Gastroesophageal sphincter (tissue), 4 donors: ENCODE measurements around the gene TAF11. TPM values are rescaled to one million over a fixed set of nuclear protein-coding genes. Genes with fewer than 3 reads are reported as not detected.

Source experiments
- ATAC-seq: fragments of 150-250 bp; one replicate; pipeline ENCODE4 v1.9.1; 2016; ENCODE audit warnings: mild to moderate bottlenecking, moderate library complexity
- H3K27ac ChIP-seq, 4 donors: fragments of 200-600 bp; sonication (generic) in 3 of 4; 1 replicate in 3 of 4; 2 replicates in 1 of 4; pipeline ENCODE4 v1.5.1; 2016 to 2019
- H3K27me3 ChIP-seq: fragments of 200-600 bp; sonication (generic); one replicate; pipeline ENCODE4 v1.5.1; 2019
- H3K36me3 ChIP-seq, 2 donors: fragments of 200-600 bp; sonication (generic); one replicate each; pipeline ENCODE4 v1.5.1; 2019; ENCODE audit warnings: control low read depth in 1 of 2
- H3K4me1 ChIP-seq, 3 donors: fragments of 200-600 bp; sonication (generic); 1 replicate in 2 of 3; 2 replicates in 1 of 3; pipeline ENCODE4 v1.5.1; 2016 to 2019; ENCODE audit warnings: control low read depth in 2 of 3
- H3K4me3 ChIP-seq, 2 donors: fragments of 200-600 bp; sonication (generic); one replicate each; pipeline ENCODE4 v1.5.1; 2019; ENCODE audit warnings: mild to moderate bottlenecking in 1 of 2, moderate library complexity in 1 of 2
- H3K9me3 ChIP-seq, 3 donors: fragments of 200-600 bp; sonication (generic); one replicate each; pipeline ENCODE4 v1.5.1; 2017 to 2019; ENCODE audit warnings: control low read depth in 2 of 3
- CTCF ChIP-seq, 4 experiments: fragments of 200-600 bp in 2 of 4; fragments of 450-650 bp in 2 of 4; sonication (generic) in 1 of 4; IDR thresholded peaks; one replicate each; pipeline ENCODE4 v1.5.1; 2017 to 2019; ENCODE audit warnings: antibody characterized with exemption in 4 of 4, mild to moderate bottlenecking in 2 of 4, moderate library complexity in 2 of 4
- EP300 ChIP-seq: sonication (generic); formaldehyde crosslinking; IDR thresholded peaks from one replicate; pipeline ENCODE4 v1.6.1; 2017; ENCODE audit warnings: antibody characterized with exemption, mild to moderate bottlenecking
- POLR2A ChIP-seq, 2 donors: fragments of 450-650 bp; IDR thresholded peaks; one replicate each; pipeline ENCODE4 v1.6.1; 2017; ENCODE audit warnings: antibody characterized with exemption in 2 of 2, mild to moderate bottlenecking in 2 of 2, moderate library complexity in 1 of 2
- POLR2AphosphoS5 ChIP-seq: sonication (generic); formaldehyde crosslinking; IDR thresholded peaks from one replicate; pipeline ENCODE4 v1.6.1; 2017; ENCODE audit warnings: antibody characterized with exemption
- WGBS, 2 donors: methylation state at CpG; one replicate each; pipeline ENCODE4 v1.1.5; 2018; ENCODE audit warnings: low coverage in 1 of 2; 5-methylcytosine and 5-hydroxymethylcytosine counted together
- total RNA-seq, 4 donors: library from RNA; depleted of rRNA; stranded (reverse); fragments of >200 nt; gene quantifications; one replicate each; pipeline ENCODE4 v1.1.0, GENCODE V29; 2016

Gene TAF11
- total RNA-seq, 4 donors from 2014 or later: 20.9 to 25.6 (median 23.2) TPM

DNA sequence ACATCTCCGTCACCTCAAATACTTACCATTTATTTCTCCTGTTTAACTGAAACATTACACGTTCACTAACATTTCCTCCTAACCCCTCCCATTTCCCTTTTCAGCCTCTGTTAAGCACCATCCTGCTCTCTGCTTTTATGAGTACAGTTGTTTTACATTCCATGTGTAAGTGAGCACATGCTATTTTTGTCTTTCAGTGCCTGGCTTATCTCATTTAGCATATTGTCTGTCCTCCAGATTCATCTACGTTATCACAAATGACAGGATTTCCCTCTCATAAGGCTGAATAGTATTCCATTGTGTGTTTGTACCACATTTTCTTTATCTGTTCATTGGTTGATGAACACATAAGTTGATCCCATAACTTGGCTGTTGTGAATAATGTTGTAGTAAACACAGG lies 22.7 kb downstream of the TAF11 start:
- peak; percentile 66 for ATAC-seq
- Histone ChIP-seq H3K4me1 (no peaks in the 10 kb centered on the region), H3K27me3 (no peaks in the 10 kb centered on the region), H3K4me3 (no peak overlapping the region), H3K9me3 (no peaks in the 10 kb centered on the region), H3K27ac (no peak overlapping the region), H3K36me3 (peaks cover 0 to 92% of the 10 kb centered on the region in 2 donors)
- 42 to 79% methylated on average over 3 of the region's 3 CpGs for WGBS, 2 donors
- TF ChIP-seq POLR2A (IDR thresholded peaks at IDR 0.05): no peak
- TF ChIP-seq POLR2AphosphoS5: peak; percentile 28

DNA sequence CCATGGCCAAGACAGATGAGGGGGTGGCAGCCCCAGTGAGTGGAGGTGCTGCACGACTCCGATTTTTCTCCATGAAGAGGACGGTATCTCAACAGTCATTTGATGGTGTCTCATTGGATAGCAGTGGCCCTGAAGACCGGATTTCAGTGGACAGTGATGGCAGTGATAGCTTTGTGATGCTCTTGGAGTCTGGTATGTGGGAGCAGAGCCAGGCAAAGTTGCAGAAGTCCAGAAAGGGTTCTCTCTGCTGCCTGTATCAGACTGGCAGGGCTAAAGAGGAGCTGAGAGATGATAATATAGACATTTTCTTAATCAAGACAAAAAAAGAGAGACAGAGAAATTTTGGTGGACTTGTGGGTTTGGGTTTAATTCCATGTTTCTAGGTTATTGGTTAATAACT lies 23.8 kb downstream of the TAF11 start:
- ATAC-seq: no peak
- H3K27ac ChIP-seq: no peak overlapping the region
- WGBS, 2 donors: 17 to 72% methylated on average over 1 to 4 of the region's 4 CpGs

GRCh38 chr6:34860776-34861175 lies 27.1 kb downstream of the TAF11 start:
- H3K9me3 ChIP-seq: no peaks in the 10 kb centered on the region
- WGBS, 2 donors: 82 to 100% methylated on average over 1 of the region's 1 CpG
- no peaks in the 10 kb centered on the region for H3K4me1 ChIP-seq
- peaks cover 0 to 94% of the 10 kb centered on the region in 2 donors for H3K36me3 ChIP-seq
- H3K4me3 ChIP-seq: no peak overlapping the region
- H3K27ac ChIP-seq: no peak overlapping the region
- no peak for TF ChIP-seq EP300
- TF ChIP-seq CTCF (IDR thresholded peaks at IDR 0.05): no peak
- TF ChIP-seq POLR2AphosphoS5: no peak
- TF ChIP-seq POLR2A (IDR thresholded peaks at IDR 0.05): no peak
- no peaks in the 10 kb centered on the region for H3K27me3 ChIP-seq
- ATAC-seq: no peak

More for the DNA sequence above, 23.8 kb downstream of the TAF11 start:
- H3K4me3 ChIP-seq: no peak overlapping the region
- no peaks in the 10 kb centered on the region for H3K27me3 ChIP-seq
- no peak for TF ChIP-seq POLR2A (IDR thresholded peaks at IDR 0.05)
- TF ChIP-seq POLR2AphosphoS5: no peak
- no peak for TF ChIP-seq EP300
- TF ChIP-seq CTCF (IDR thresholded peaks at IDR 0.05): no peak
- peaks cover 0 to 92% of the 10 kb centered on the region in 2 donors for H3K36me3 ChIP-seq
- no peaks in the 10 kb centered on the region for H3K4me1 ChIP-seq
- H3K9me3 ChIP-seq: no peaks in the 10 kb centered on the region

- TF ChIP-seq POLR2A (IDR thresholded peaks at IDR 0.05) (no peak), POLR2AphosphoS5 (no peak), EP300 (no peak), CTCF (IDR thresholded peaks at IDR 0.05) (no peak)
- no peaks in the 10 kb centered on the region for H3K9me3 ChIP-seq
- no peak overlapping the region for H3K4me3 ChIP-seq
- peaks cover 0 to 95% of the 10 kb centered on the region in 2 donors for H3K36me3 ChIP-seq
- no peak for ATAC-seq
- no peaks in the 10 kb centered on the region for H3K4me1 ChIP-seq
- no peak overlapping the region for H3K27ac ChIP-seq
- H3K27me3 ChIP-seq: no peaks in the 10 kb centered on the region
- WGBS, 2 donors: 88 to 100% methylated on average over 4 of the region's 4 CpGs
These were observed 27.9 kb downstream of the TAF11 start for GRCh38 chr6:34859951-34860350.

DNA sequence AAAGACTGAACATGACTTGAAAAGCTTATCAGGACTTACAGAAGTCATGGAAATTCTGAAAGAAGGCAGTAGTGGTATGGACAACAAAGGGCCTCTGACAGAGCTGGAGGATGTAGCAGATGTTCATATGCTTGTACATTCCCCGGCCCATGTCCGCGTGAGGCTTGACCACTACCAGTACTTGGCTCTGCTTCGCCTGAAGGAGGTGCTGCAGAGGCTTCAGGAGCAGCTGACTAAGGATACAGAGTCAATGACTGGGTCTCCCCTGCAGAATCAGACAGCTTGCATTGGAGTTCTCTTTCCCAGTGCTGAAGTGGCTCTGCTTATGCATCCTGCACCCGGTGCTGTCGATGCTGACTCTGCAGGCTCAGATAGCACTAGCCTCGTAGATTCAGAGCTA lies 29.2 kb downstream of the TAF11 start:
- WGBS, 2 donors: 83 to 87% methylated on average over 3 to 4 of the region's 7 CpGs
- no peaks in the 10 kb centered on the region for H3K27me3 ChIP-seq
- no peak overlapping the region for H3K27ac ChIP-seq
- no peak overlapping the region for H3K4me3 ChIP-seq
- no peak for TF ChIP-seq POLR2A (IDR thresholded peaks at IDR 0.05)
- no peak for TF ChIP-seq EP300
- no peak for TF ChIP-seq POLR2AphosphoS5
- TF ChIP-seq CTCF (IDR thresholded peaks at IDR 0.05): no peak
- peaks cover 0 to 89% of the 10 kb centered on the region in 2 donors for H3K36me3 ChIP-seq
- no peaks in the 10 kb centered on the region for H3K4me1 ChIP-seq
- no peak for ATAC-seq
- H3K9me3 ChIP-seq: no peaks in the 10 kb centered on the region
